Measurements from ENCODE around the gene ATP5F1A.

Gene ATP5F1A

DNA sequence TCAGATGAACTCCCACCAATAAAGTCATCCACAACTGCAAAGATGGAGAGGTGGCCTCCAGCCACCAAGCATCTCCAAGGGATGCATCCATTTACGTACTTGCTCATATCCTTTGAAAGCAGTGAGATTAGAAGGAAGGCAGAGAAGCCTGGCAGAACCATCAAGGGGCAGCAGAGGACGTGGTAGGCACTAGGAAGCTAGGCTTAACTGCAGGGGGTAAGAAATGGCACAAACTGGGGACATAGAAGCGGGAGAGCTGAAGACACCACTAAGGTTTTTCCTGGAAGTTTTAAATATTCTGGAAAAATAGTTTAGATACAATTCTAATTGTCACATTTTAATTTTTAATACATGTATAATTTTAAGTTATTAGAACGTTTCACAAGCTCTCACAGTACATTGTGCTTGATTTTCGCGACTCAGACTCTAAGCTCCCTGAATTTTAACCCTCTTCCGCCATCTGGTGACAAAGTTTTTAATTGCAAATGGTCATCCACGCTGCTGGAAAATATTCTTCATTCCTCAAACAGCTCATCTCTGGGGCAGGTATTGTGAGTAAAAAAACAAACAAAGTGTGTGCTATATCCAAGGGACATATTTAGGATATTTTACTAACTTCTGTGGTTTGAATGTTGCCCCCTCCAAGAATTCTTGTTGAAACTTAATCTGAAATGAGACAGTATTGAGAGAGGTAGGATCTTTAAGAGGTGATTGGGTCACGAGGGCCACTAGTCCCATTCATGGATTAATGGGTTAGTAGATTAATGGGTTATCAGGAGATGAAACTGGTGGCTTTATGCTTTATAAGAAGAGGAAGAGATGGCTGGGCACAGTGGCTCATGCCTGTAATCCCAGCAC, 24.4 kb downstream of the ATP5F1A start:
- DNase-seq (ENCODE audit: low read depth, low spot score), result no peak

- no peak for DNase-seq (ENCODE audit: low read depth, low spot score)
Observed at GRCh38 chr18:46072959-46073358, 25.1 kb downstream of the ATP5F1A start.

- no peak for DNase-seq (ENCODE audit: low read depth, low spot score)
Observed at GRCh38 chr18:46072376-46072867, 25.7 kb downstream of the ATP5F1A start.

GRCh38 chr18:46071653-46072375, 26.3 kb downstream of the ATP5F1A start, which contains the start of gene PSTPIP2:
Gene PSTPIP2 (minus strand): TSS chr18:46072260. CDS start chr18:46072188, 72 bp downstream.
- no peak for DNase-seq (ENCODE audit: low read depth, low spot score)

GRCh38 chr18:46070815-46071652, 27.1 kb downstream of the ATP5F1A start:
- no peak for DNase-seq (ENCODE audit: low read depth, low spot score)

DNA sequence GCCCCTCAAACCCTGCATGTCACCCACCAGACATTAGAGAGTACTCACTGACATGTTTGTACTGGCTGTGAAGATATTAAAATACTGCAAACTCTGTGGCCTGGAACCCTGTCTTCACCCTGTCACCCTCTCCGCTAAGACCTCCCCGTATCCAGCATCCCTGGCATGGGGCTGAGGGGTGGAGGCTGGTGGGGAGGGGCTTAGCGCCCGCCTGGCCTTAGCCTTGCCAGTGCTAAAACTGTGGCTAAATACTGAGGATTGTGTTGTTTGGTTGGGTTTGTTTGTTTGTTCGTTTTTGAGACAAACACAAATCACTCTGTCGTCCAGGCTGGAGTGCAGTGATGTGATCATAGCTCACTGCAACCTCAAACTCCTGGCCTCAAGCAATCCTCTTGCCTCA, 27.9 kb downstream of the ATP5F1A start:
- DNase-seq (ENCODE audit: low read depth, low spot score), result no peak

GRCh38 chr18:46069524-46069923, 28.6 kb downstream of the ATP5F1A start:
- DNase-seq (ENCODE audit: low read depth, low spot score), result no peak

DNA sequence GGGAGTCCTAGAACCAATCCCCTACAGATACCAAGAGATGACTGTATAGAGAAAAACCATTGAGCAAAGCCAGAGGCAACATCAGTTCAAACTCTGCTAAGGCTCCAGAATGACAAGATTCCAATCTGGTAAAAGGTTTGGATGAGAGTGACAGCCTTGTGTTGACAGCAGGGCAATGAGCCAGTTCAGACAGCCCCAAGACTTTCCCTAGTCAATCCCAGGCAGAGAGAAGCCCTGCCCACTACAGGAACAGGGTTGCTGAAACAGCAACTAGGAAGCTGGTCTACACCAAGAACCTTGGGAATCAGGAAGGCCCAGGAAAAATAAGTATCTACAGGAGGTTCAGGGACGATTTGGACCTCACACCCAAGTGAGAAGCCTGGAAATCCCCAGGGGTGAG, 29.3 kb downstream of the ATP5F1A start:
- no peak for DNase-seq (ENCODE audit: low read depth, low spot score)

- no peak for DNase-seq (ENCODE audit: low read depth, low spot score)
Observed at GRCh38 chr18:46067438-46068007, 30.6 kb downstream of the ATP5F1A start.

DNA sequence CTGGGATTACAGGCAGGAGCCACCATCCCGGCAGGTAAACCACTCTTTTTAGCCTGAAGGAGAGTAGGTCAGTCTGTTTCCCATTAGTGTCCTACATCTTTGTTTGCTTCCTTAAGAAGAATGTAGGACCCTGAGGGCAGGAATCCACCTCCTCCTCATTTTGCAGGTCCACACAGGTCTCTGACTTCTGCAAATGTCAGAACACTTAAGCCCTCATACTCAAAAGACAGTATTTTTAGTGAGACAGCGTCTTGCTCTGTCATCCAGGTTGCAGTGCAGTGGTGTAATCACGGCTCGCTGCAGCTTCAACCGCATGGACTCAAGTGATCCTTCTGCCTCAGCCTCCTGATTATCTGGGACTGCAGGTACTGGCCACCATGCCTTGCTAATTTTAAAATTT, 35.3 kb downstream of the ATP5F1A start:
- no peak for DNase-seq (ENCODE audit: low read depth, low spot score)

- no peak for DNase-seq (ENCODE audit: low read depth, low spot score)
Observed at GRCh38 chr18:46061796-46062195, 36.3 kb downstream of the ATP5F1A start.

DNA sequence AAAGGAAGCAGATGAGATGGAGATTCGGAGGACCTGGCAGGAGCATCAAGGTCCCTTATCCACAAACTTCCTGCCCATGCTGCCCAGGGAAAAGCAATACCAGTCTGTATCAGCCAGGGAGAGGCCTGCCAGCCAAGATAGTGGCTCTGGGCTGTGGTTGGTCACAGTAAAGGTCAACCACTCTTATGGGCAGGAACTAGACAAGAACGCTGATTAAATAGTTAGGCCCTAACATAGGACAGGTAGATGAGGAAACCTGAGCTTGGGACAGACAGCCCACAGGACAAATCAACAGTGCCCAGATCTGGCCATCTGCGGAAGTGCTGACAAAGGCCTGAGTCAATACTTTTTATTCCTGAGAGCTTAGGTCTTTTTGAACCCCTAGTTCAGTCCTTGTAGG, 36.7 kb downstream of the ATP5F1A start:
- no peak for DNase-seq (ENCODE audit: low read depth, low spot score)

DNA sequence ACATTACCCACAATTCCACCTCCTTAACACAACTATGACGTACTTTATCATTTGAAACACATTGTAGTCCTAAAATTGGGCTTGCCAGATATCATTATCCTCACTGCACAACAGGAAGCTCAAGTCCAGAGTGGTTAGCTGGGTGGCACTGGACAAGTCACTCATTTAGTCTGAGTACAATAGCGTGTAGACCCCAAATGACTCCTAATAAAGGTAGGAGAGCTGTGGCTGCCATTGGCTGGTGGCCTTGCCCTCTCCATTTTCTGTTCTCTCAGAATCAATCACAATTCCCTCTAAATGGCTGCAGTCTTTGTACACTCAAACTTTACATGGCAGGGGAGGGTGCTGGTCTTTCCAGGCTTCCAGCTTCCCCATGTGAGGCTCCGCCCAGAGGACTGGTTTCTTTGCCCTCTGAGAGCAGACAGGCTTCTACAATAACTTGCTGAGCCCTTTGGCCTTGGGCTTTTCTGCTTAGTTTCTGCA, 37.7 kb downstream of the ATP5F1A start:
- no peak for DNase-seq (ENCODE audit: low read depth, low spot score)

- DNase-seq (ENCODE audit: low read depth, low spot score), result no peak
Observed at GRCh38 chr18:46055838-46056230, 42.3 kb downstream of the ATP5F1A start.

DNA sequence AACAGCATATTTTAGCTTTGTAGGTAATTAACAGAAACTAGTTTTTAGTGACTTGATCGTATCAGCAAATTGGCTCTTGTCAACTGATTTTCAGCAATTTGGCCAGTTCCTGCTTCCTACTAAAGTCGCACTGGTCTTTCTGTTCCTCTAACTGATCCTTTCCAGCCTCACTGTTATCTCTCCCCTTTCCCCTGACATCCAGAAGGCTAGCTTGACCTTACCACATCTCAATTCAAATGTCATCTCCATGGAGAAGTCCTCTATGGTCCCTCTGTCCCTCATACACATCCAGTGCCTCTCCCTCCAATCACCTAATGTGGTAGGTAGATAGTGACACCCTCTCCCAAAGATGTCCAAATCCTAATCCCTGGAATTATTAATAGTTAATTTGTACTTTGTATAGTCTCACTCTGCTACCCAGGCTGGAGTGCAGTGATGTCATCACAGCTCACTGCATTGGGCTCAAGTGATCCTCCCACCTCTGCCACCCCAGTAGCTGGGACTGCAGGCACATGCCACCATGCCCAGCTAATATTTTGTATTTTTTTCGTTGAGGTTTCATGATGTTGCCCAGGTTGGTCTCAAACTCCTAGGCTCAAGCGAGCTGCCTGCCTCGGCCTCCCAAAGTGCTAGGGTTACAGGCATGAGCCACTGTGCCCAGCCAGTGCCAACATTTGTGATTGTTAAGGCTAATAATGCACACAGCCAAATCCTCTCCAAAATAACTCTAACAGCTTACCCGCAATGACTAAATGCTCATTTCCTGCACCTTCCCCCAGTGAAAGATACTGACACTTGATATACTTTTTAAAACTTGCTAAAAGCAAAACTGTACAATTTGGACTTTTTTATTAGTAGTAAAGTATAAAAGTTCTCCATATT, 42.9 kb downstream of the ATP5F1A start:
- DNase-seq (ENCODE audit: low read depth, low spot score), result no peak

GRCh38 chr18:46053368-46054095, 44.6 kb downstream of the ATP5F1A start:
- no peak for DNase-seq (ENCODE audit: low read depth, low spot score)

- DNase-seq (ENCODE audit: low read depth, low spot score), result no peak
Observed at GRCh38 chr18:46051731-46052461, 46.2 kb downstream of the ATP5F1A start.

GRCh38 chr18:46050268-46050667, 47.8 kb downstream of the ATP5F1A start:
- no peak for DNase-seq (ENCODE audit: low read depth, low spot score)

DNA sequence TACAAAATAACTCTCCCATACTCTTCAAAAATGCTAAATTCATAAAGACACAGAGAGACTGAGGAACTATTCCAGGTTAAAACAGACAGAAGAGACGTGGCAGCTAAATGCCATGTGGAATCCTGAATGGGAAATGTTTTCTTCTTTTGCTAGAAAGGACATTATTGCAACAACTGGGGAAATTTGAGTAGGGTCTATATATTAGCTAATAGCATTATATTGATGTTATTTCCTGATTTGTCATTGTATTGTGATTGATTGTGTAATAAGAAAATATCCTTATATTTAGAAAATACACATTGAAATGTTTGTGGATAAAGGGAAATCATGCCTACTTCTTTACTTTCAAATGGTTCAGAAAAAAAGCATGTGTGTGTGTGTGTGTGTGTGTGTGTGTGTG, 49.5 kb downstream of the ATP5F1A start:
- no peak for DNase-seq (ENCODE audit: low read depth, low spot score)

All from iPS DF 19.7 (cell line).